NCI-H69 (cell line): Measurements from ENCODE around the gene ADRA2A.
A peak's percentile ranks its signal among the peaks of the same experiment; 100 is the strongest.

Source experiments
- DNase-seq: peaks from one replicate; lab custom pipeline; 2025; lab: John Stamatoyannopoulos, UW

ADRA2A gene

GRCh38 chr10:111076682-111077478 is at the start of gene ADRA2A:
ADRA2A (plus strand) TSS chr10:111077029; CDS start chr10:111077997, 968 bp downstream.
- DNase-seq, result peak; percentile 72

- no peak for DNase-seq
Measured at GRCh38 chr10:111030042-111030750, 46.6 kb upstream of the ADRA2A start.

- no peak for DNase-seq
Measured at GRCh38 chr10:111034598-111035310, 42.1 kb upstream of the ADRA2A start.

- no peak for DNase-seq
Measured at GRCh38 chr10:111035542-111035941, 41.3 kb upstream of the ADRA2A start.

GRCh38 chr10:111037858-111038257 is 39.0 kb upstream of the ADRA2A start:
- DNase-seq, result no peak

- DNase-seq, result no peak
Measured at GRCh38 chr10:111039522-111039921, 37.3 kb upstream of the ADRA2A start.

- DNase-seq, result no peak
Measured at GRCh38 chr10:111057006-111057405, 19.8 kb upstream of the ADRA2A start.

GRCh38 chr10:111063471-111063870 is 13.4 kb upstream of the ADRA2A start:
- no peak for DNase-seq

GRCh38 chr10:111072232-111072631 is 4.6 kb upstream of the ADRA2A start:
- peak; percentile 45 for DNase-seq

- no peak for DNase-seq
Measured at GRCh38 chr10:111075577-111076185, 1.1 kb upstream of the ADRA2A start.

- DNase-seq, result peak; percentile 66
Measured at GRCh38 chr10:111076191-111076681, 593 bp upstream of the ADRA2A start.

- no peak for DNase-seq
Measured at GRCh38 chr10:111077479-111077784, 603 bp downstream of the ADRA2A start.

- peak; percentile 32 for DNase-seq
Measured at GRCh38 chr10:111077785-111078504, 1.1 kb downstream of the ADRA2A start.

GRCh38 chr10:111078505-111079185 is 1.8 kb downstream of the ADRA2A start:
- no peak for DNase-seq

GRCh38 chr10:111079241-111079760 is 2.5 kb downstream of the ADRA2A start:
- no peak for DNase-seq

GRCh38 chr10:111079781-111080180 is 3.0 kb downstream of the ADRA2A start:
- DNase-seq, result no peak

- no peak for DNase-seq
Measured at GRCh38 chr10:111080224-111080623, 3.4 kb downstream of the ADRA2A start.

- DNase-seq, result no peak
Measured at GRCh38 chr10:111081595-111081994, 4.8 kb downstream of the ADRA2A start.

GRCh38 chr10:111082102-111082975 is 5.5 kb downstream of the ADRA2A start:
- no peak for DNase-seq
